Sciatic nerve (tissue), 2 donors: ENCODE data around the gene MBD3L5. TPM values are rescaled to one million over a fixed set of nuclear protein-coding genes. Genes with fewer than 3 reads are reported as not detected.
A peak's percentile ranks its signal among the peaks of the same experiment; 100 is the strongest.
"Not testable (repeated sequence)": the region's sequence is repeated elsewhere in the genome, so short reads cannot be mapped to it uniquely, and the experiment has no call there.

Experiments
- ATAC-seq: fragments of 200-7000 bp; cut with Tn5 transposase; one replicate; pipeline ENCODE4 v1.9.1; 2020; ENCODE audit warnings: mild to moderate bottlenecking, moderate library complexity
- DNase-seq: peaks from one replicate; pipeline ENCODE4 v3.0.0-alpha.2; 2020; ENCODE audit warnings: low spot score
- intact Hi-C: fragments of 100-400 bp; cut with DNase I; formaldehyde crosslinking; loops from one replicate; pipeline ENCODE4 v1.14.2; 2022
- total RNA-seq: library from RNA; stranded (reverse); fragmentation: NEBNext Ultra II Directional; extraction: Animal tissue kit (Norgen Biotek cat#: 25700); gene quantifications from one replicate; pipeline ENCODE4 v1.2.1, GENCODE V29; 2021
- donor health status: DM: no; HTN: no; CAD: no.
- donor health status: DM: no; HTN: no; CAD: no.

Gene MBD3L5
- total RNA-seq, 1 donor from 2014 or later = not detected

DNA sequence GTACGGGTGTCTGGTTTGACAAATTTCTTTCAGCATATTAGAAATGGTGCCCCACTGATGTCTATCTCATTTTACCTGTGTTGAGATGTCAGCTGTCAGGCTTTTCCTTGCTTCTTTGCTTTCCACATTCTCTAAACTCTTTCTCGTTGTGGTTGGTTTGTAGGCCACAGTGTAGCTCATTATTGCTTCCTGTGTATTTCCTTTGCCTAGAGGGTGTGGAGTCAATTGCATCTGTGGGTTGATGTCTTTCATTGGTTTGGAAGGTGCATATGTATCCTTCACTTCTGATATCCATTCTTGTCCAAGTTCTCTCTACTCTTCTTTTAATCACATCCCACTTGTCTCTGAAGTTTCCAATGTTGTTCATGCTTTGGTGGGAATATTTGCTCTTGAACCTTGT, 11.2 kb downstream of the MBD3L5 start:
- ATAC-seq, intact Hi-C loops, DNase-seq: not testable (repeated sequence)

DNA sequence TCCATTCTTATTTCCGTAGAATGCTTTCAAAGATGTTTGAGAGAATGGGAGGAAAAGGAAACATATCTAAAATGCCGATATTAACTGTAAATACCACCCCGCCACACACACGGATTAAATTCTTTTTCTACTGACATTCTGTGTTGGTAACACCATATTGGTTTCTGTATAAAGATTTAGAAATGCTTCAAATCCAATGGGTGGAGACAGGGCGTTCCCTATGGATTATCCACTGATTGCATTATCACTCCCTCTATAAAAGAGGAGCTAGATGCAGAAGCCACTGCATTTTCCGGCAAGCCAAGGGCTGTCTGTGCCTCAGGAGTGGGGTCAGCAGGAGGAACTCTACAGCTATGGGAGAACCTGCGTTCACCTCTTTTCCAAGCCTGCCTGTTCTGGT, 18.6 kb downstream of the MBD3L5 start, which contains the start of gene MBD3L2:
Gene MBD3L2 (plus strand): TSS at position 301 of the 400 bp plus-strand sequence. CDS start 53 bp downstream, at position 354.
- intact Hi-C loops, ATAC-seq, DNase-seq: not testable (repeated sequence)

DNA sequence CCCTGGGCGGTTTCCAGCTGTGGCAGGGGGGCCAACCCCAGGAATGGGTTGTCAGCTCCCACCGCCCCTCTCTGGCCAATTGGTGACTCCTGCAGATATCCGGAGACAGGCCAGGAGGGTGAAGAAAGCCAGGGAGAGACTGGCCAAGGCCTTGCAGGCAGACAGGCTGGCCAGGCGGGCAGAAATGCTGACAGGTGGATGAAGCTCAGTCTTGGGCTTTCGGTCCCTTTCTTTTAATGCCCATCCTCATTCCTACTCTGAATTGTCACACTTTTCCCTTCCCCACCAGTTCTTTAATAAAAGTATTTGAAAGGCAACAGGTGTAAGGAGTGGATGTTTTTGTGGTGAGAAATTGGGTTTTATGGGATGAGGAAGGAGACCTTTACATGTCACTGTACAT, 21.0 kb downstream of the MBD3L5 start:
- ATAC-seq, intact Hi-C loops, DNase-seq: not testable (repeated sequence)

DNA sequence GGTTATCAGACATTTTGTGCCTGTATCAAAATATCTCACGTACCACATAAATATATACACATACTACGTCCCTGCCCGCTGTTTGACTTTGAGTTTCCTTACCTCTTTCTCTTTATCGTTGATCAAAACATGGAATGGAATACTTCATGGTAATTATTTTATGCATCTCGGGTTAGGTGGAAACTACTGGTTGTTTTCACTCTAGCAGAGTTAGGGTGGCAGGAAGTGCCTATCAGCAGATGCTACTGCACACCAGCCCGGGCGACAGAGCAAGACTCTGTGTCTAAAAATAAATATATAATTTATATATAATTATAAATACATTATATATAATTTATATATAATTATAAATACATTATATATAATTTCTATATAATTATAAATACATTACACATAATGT, 22.5 kb downstream of the MBD3L5 start:
- ATAC-seq, DNase-seq, intact Hi-C loops: not testable (repeated sequence)

DNA sequence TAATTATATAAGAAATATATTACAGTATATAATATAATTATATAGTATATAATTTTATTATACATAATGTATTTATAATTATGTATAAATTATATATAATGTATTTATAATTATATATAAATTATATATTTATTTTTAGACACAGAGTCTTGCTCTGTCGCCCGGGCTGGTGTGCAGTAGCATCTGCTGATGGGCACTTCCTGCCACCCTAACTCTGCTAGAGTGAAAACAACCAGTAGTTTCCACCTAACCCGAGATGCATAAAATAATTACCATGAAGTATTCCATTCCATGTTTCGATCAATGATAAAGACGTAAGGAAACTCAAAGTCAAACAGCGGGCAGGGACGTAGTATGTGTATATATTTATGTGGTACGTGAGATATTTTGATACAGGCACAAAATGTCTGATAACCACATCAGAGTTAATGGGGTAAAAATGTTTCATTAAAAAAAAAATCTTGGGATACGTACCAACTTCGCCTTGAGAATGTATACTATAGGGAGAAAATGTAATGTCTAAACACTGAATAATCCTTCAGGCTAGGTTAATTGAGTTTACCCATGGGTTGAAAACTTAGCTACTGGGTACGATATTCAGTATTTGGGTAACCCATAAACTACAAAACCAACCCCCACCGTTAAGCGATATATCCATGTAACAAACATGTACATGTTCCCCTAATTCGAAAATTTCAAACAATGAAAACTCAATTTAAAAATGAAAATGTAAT, 24.4 kb downstream of the MBD3L5 start:
- DNase-seq, ATAC-seq, intact Hi-C loops: not testable (repeated sequence)

DNA sequence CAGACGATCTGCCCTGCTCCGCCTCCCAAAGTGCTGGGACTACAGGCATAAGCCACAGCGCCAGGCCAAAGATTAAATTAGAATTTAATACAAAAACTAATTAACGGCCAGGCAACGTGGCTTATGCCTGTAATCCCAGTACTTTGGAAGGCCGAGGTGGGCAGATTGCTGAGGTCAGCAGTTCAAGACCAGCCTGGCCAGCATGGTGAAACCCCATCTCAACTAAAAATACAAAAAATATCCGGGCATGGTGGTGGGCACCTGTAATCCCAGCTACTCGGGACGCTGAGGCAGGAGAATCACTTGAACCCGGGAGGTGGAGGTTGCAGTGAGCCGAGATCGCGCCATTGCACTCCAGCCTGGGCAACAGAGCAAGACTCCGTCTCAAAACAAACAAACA, 25.3 kb downstream of the MBD3L5 start:
- intact Hi-C loops = not testable (repeated sequence)

DNA sequence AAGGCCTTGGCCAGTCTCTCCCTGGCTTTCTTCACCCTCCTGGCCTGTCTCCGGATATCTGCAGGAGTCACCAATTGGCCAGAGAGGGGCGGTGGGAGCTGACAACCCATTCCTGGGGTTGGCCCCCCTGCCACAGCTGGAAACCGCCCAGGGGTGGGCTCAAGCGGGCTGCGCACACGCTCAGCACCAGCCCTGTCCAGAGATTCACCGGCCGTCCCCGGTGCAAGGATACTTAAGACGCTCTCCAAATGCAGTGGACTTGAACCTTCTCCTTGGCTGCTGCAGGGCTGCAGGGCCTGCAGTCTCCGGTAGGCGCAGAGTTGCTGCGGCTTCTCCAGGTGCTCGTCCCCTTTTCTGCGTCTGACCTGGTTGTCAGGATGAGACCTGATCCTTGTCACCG, 26.0 kb downstream of the MBD3L5 start:
- ATAC-seq, DNase-seq, intact Hi-C loops: not testable (repeated sequence)

More for the DNA sequence above, 25.3 kb downstream of the MBD3L5 start:
- not testable (repeated sequence) for ATAC-seq, DNase-seq

DNA sequence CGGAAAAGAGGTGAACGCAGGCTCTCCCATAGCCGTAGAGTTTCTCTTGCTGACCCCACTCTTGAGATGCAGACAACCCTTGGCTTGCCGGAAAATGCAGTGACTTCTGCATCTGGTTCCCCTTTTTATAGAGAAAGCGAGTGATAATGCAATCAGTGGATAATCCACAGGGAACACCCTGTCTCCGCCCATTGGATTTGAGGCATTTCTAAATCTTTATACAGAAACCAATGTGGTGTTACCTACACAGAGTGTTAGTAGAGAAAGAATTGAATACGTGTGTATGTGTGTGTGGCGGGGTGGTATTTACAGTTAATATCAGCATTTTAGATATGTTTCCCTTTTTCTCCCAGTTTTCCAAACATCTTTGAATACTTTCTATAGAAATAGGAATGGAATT, 28.2 kb downstream of the MBD3L5 start, which contains the start of gene MBD3L3:
Gene MBD3L3 (minus strand): TSS at position 101 of the 400 bp plus-strand sequence. CDS start 71 bp downstream, at position 30.
- ATAC-seq, DNase-seq, intact Hi-C loops: not testable (repeated sequence)

DNA sequence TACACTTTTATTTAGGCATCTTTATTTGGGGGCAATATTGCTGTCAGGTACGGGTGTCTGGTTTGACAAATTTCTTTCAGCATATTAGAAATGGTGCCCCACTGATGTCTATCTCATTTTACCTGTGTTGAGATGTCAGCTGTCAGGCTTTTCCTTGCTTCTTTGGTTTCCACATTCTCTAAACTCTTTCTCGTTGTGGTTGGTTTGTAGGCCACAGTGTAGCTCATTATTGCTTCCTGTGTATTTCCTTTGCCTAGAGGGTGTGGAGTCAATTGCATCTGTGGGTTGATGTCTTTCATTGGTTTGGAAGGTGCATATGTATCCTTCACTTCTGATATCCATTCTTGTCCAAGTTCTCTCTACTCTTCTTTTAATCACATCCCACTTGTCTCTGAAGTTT, 29.6 kb downstream of the MBD3L5 start:
- ATAC-seq, intact Hi-C loops: not testable (repeated sequence)

DNA sequence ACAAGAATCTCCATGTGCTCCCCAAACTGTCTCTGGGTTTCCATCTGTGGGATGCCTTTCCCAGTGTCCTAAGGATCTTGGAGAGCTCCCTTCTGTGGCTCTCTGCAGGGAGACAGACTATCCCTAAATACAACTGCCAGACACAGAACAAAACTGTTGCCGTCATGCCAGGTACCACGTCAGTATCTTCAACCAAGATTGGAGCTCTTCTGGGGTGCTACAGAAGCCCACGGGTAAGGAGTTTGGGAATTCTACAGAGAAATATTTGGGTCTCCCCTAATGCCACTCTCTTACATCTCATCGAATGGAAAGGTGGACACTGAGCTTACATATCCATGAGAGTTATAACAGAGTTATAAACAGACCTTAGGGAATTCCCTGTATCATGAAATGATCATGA, 33.0 kb downstream of the MBD3L5 start:
- intact Hi-C loops = no loop called here
- DNase-seq (no peak), ATAC-seq (no peak)

More for the DNA sequence above, 29.6 kb downstream of the MBD3L5 start:
- DNase-seq = not testable (repeated sequence)

DNA sequence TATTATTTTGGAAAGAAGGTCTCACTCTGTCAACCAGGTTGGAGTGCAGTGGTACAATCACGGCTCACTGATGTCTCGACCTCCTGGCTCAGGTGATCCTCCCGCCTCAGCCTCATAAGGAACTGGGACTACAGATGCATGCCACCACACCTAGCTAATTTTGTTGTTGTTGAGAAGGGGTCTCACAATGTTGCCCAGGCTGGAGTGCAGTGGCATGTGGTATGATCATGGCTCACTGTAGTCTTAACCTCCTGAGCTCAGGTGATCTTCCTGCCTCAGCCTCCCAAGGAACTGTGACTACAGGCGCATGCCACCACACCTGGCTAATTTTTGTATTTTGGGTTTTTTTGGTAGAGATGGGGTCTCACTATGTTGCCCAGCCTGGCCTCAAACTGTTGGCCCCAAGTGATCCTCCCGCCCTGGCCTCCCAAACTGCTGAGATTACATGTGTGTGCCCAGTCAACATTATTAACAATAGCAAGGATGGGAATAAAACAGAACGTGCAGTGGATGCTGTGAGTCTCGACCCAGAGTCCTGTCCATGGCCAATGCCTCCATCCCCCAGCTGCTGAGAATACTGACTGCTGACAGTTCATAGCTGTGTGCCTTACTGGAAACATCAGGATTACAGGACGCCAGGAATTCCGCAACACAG, 33.5 kb downstream of the MBD3L5 start:
- ATAC-seq (no peak), DNase-seq (no peak)
- intact Hi-C loops = no loop called here

DNA sequence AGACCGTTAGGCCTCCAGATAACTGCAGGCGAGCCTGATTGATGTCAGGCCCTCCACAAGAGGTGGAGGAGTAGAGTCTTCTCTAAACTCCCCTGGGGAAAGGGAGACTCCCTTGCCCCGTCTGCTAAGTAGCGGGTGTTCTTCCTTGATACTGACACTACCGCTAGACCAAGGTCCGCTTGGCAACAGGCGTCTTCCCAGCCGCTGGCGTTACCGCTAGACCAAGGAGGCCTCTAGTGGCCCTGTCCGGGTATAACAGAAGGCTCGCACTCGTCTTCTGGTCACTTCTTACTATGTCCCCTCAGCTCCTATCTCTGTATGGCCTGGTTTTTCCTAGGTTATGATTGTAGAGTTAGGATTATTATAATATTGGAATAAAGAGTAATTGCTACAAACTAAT, 36.7 kb downstream of the MBD3L5 start:
- intact Hi-C loops, DNase-seq: not testable (repeated sequence)

DNA sequence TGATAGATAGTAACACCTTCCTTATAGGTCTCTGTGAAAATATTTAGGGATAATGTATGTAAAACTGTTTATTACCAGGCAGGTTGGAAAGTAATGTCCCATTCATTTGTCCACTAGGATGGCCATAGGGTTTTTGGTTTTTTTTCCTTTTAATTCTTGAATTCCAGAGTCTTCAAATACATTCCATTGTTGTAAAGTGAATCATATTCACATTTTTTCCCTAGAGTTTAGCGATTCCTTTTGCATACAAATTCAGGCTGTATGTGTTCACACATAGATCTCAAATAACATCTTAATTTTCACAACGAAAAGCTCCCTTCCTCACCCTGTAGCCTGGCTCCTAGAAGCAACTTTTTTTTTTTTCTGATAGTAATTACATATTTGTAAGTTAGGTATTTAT, 37.3 kb downstream of the MBD3L5 start:
- ATAC-seq (no peak), DNase-seq (no peak)
- intact Hi-C loops = no loop called here

More for the DNA sequence above, 36.7 kb downstream of the MBD3L5 start:
- not testable (repeated sequence) for ATAC-seq

DNA sequence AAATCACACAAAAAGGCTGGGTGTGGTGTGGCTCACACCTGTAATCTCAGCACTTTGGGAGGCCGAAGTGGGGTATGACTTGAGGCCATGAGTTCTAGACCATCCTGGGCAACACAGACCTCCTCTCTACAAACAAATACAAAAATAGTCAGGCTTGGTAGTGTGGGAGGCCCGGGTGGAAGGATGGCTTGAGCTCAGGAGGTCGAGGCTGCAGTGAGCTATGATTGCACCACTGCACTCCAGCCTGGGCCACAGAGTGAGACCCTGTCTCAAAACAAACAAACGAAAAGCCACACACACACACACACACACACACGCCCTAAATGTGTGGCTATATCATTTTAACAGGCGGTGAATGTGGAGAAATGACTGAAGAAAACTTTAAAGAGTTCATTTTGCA, 38.2 kb downstream of the MBD3L5 start:
- intact Hi-C loops = no loop called here
- DNase-seq (no peak), ATAC-seq (no peak)

DNA sequence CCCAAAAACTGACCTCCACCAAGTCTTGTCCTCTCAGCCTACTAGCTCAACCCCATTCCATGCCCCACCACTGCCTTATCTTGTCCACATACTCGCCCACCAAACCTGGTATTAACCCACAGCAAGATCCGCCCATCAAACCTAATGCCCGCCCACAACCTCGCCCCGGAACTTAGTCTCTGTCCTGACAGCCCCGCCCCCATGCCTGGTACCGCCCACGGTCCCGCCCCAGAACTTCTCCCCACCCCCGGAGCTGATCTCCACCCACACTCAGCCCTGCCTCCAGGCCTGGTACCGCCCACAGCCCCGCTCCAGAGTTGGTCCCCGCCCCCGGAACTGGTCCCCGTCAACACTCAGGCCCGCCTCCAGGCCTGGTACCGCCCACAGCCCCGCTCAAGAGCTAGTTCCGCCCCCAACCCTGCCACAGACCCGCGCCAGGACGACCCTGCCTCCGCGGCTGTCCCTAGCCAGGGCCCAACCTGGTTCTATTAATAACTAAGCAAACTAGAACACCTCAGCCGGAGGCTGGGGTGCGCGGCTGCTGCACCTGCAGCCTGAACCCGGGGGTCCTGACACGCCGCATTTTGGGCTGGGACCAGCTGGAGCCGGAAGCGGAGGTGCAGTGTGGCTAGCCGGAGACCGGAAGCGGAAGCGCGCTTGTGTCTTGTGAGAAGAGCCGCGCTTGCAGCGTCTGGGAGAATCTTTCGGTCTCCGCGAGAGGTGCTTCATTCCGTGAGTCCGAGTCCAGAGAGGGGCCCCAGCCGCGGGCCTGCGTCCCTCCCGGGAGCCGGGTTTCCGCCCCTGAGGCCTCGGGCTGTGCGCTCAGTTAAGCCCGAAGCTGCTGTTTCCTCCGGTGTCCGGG, 38.9 kb downstream of the MBD3L5 start, which contains the start of gene ZNF557:
Gene ZNF557 (plus strand): TSS at position 662 of the 862 bp plus-strand sequence. CDS start 5,372 bp downstream, outside the sequence.
- intact Hi-C loops = no loop called here
- DNase-seq (peak; percentile 99), ATAC-seq (peak; percentile 100)

DNA sequence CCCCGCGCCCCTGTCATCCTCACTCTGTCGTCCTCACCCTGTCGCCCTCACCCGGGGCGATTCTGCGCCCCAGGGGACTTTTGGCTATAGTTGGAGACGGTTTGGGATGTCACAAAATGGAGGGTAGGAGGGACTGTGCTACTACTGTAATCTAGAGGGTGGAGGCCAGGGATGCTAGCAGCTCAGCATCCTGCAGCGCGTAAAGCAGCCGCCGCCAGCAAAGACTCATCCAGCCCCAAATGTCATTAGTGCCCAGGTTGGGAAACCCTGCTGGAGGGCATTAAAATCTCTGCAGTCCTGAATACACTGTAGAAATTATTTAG, 39.5 kb downstream of the MBD3L5 start:
- intact Hi-C loops = no loop called here
- DNase-seq (no peak), ATAC-seq (no peak)

DNA sequence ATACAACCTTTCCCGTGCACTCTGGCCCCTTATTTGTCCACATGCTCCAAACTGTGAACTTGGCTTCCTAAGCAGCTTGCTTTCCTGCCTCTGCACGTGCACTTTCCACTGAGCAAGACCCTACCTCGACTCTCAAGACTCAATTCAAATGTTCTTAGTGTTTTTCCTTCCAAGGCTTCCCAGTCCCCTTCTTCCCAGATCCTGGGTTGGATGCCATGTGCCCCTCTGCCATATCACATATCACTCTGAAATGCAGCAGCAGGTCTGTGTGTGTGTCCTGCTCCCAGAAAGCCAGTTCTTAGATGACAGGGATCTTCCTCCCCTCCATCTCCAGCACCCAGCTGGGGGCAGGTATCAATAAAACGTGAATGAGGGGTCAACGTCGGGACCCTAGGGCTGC, 42.2 kb downstream of the MBD3L5 start:
- ATAC-seq = no peak

DNA sequence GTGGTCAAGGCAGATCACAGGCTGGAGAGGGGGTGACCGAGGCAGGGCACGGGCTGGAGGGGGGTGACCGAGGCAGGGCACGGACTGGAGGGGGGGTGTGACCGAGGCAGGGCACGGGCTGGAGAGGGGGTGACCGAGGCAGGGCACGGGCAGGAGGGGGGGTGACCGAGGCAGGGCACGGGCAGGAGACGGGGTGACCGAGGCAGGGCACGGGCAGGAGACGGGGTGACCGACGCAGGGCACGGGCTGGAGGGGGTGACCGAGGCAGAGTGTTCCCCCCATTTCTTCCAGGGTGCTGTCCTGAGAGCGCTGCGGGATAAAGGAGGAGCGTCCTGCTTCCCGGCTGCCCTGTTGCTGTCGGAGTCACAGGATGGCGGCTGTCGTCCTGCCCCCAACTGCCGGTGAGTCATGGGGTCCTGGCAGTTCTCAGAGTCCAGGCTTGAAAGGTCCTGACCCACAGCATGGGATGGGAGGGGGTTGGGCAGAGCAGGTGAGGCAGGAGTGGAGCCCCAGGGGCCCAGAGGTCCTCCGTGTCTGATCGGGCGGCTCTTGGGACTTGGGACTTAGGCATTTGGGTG, 44.4 kb downstream of the MBD3L5 start:
- intact Hi-C loops = no loop called here
- DNase-seq (no peak), ATAC-seq (no peak)

More for the DNA sequence above, 42.2 kb downstream of the MBD3L5 start:
- no peak for DNase-seq
- intact Hi-C loops = no loop called here

DNA sequence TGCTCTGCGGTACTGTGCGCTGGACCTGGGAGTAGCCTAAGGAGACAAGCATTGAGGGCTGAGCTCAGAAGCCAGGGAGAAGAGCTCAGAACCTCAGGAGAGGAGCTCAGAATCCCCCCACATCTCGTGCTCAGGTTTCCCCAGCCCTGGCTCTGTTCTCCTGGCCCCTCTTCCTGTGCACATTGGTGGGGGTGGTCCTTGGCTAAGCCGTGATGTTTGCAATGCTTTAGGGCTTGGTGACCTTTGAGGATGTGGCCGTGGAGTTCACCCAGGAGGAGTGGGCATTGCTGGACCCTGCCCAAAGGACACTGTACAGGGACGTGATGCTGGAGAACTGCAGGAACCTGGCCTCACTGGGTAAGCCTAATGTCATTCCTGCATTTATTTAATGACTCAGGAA, 45.8 kb downstream of the MBD3L5 start:
- intact Hi-C loops = no loop called here
- DNase-seq (no peak), ATAC-seq (no peak)
